Breast epithelium (tissue), 4 donors: ENCODE measurements around the gene FABP3. TPM values are rescaled to one million over a fixed set of nuclear protein-coding genes. Genes with fewer than 3 reads are reported as not detected.

ENCODE experiments used
- DNase-seq, 2 donors: peaks; one replicate each; pipeline ENCODE4 v3.0.0-alpha.2; 2019; ENCODE audit warnings: low spot score in 2 of 2
- H3K27ac ChIP-seq, 2 donors: fragments of 200-600 bp; sonication (generic) in 1 of 2; one replicate each; pipeline ENCODE4 v1.5.1; 2016 to 2019; ENCODE audit warnings: mild to moderate bottlenecking in 1 of 2
- H3K27me3 ChIP-seq, 2 donors: fragments of 200-600 bp; sonication (generic) in 1 of 2; one replicate each; pipeline versions ENCODE4 v1.5.1 to v1.6.0; 2017 to 2019; ENCODE audit warnings: control low read depth in 1 of 2, mild to moderate bottlenecking in 1 of 2
- H3K36me3 ChIP-seq: fragments of 200-600 bp; one replicate; pipeline ENCODE4 v1.5.1; 2019
- H3K4me1 ChIP-seq, 2 donors: fragments of 200-600 bp; sonication (generic); one replicate each; pipeline ENCODE4 v1.5.1; 2016 to 2019; ENCODE audit warnings: control low read depth in 1 of 2
- H3K4me3 ChIP-seq, 3 donors: fragments of 200-600 bp; sonication (generic); 1 replicate in 2 of 3; 2 replicates in 1 of 3; pipeline ENCODE4 v1.5.1; 2016 to 2019; ENCODE audit warnings: mild to moderate bottlenecking in 3 of 3, moderate library complexity in 2 of 3
- H3K9me3 ChIP-seq, 2 donors: fragments of 200-600 bp; sonication (generic) in 1 of 2; one replicate each; pipeline ENCODE4 v1.5.1; 2016 to 2019; ENCODE audit warnings: control low read depth in 1 of 2
- POLR2A ChIP-seq: fragments of 450-650 bp; IDR thresholded peaks from one replicate; pipeline ENCODE4 v1.6.1; 2016; ENCODE audit warnings: antibody characterized with exemption, mild to moderate bottlenecking, moderate library complexity
- POLR2AphosphoS5 ChIP-seq, 3 donors: sonication (generic); formaldehyde crosslinking; IDR thresholded peaks; one replicate each; pipeline ENCODE4 v1.6.1; 2017; ENCODE audit warnings: antibody characterized with exemption in 3 of 3
- intact Hi-C: fragments of 100-400 bp; cut with DNase I; formaldehyde crosslinking; loops from one replicate; pipeline ENCODE4 v1.15.1; 2023; ENCODE audit warnings: low total_unique reads
- total RNA-seq, 3 donors: library from RNA; depleted of rRNA; stranded (reverse); fragments of >200 nt; gene quantifications; one replicate each; pipeline ENCODE4 v1.1.0, GENCODE V29; 2016
- TF ChIP-seq, protein P1 (sequence below), 3 donors: fragments of 450-650 bp; IDR thresholded peaks; one replicate each; pipeline ENCODE4 v1.5.1; 2016 to 2017; ENCODE audit warnings: antibody characterized with exemption in 3 of 3, mild to moderate bottlenecking in 3 of 3, moderate library complexity in 3 of 3

The FABP3 gene
- total RNA-seq, 3 donors from 2014 or later = 7.9 to 15.5 (median 15.0) TPM

DNA sequence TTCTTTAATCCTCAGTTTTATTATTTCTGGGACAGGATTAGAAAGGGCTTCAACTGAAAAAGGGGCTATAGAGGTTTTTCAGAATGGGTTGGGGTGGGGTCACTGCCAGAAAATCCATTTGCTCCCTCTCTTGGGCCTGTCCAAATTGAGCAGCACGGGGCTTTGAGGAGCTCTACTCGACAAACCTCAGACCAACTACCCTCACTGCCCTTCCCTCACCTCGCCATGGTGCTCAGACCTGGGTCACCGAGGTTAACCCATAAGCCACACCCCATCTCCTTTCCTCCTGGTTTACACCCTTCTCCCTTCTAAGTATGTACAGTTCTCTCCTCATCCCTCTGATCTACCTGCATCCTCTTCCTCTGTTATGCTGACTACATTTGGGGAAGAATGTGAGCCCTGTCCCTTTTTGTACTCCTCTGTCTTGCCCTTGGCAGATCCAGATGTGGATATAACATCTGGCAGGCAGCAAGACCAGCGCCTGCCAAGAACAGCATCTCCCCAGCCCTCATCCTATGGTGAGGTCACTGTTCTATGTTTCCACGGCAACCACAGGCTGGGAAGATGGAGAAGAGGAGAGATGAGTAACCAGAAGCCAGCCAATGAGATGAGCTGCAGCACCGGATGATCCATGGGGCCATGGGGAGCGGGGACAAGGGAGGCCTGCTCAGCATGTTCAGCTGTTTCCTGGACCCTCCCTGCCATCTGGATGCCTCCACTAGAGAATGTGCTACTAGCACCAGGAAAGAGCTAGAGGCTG, 3.7 kb upstream of the FABP3 start:
- H3K27me3 ChIP-seq = no peaks in the 10 kb centered on the region
- no peak overlapping the region for H3K4me3 ChIP-seq
- peaks cover 0 to 6% of the 10 kb centered on the region in 2 donors for H3K4me1 ChIP-seq
- TF ChIP-seq, protein P1, sequence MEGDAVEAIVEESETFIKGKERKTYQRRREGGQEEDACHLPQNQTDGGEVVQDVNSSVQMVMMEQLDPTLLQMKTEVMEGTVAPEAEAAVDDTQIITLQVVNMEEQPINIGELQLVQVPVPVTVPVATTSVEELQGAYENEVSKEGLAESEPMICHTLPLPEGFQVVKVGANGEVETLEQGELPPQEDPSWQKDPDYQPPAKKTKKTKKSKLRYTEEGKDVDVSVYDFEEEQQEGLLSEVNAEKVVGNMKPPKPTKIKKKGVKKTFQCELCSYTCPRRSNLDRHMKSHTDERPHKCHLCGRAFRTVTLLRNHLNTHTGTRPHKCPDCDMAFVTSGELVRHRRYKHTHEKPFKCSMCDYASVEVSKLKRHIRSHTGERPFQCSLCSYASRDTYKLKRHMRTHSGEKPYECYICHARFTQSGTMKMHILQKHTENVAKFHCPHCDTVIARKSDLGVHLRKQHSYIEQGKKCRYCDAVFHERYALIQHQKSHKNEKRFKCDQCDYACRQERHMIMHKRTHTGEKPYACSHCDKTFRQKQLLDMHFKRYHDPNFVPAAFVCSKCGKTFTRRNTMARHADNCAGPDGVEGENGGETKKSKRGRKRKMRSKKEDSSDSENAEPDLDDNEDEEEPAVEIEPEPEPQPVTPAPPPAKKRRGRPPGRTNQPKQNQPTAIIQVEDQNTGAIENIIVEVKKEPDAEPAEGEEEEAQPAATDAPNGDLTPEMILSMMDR (IDR thresholded peaks at IDR 0.05) = no peak
- no peak for TF ChIP-seq POLR2A
- no peak for TF ChIP-seq POLR2AphosphoS5 (IDR thresholded peaks at IDR 0.05)
- intact Hi-C loops = no loop called here
- H3K9me3 ChIP-seq = no peaks in the 10 kb centered on the region
- no peak overlapping the region for H3K27ac ChIP-seq
- H3K36me3 ChIP-seq = no peaks in the 10 kb centered on the region
- no peak for DNase-seq

DNA sequence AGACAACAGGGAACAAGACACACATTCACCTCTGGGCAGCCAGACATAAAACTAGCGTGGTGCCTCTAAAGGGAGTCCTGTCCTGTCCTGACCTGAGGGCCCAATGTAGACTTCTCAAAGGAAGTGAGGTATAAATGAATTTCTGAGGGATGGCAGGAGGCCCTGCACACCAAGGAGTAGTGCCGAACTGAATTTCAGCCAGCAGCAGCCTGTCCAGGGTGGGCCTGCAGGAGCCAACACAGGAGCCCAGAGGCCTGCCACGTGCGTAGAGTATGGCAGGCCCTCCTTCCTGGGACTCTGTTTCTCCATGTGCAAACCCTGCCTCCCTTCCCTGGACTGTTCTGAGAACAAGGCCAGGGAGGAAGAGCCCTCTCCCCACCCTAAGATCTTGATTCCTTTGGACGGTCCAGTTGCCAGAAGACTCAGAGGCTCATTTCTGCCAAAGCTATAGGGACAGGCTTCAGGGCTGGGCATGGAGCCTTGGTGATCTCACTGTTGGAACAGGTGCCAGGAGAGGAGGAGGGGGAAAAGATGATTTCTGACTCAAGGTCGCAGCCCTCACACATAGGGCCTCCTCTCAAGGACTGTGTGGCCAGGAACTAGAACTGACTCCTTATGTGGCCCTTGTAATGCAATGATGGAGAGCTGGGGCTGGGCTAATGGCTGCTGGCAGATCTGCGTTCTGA, 1.8 kb upstream of the FABP3 start:
- Histone ChIP-seq H3K27me3 (no peaks in the 10 kb centered on the region), H3K9me3 (no peaks in the 10 kb centered on the region), H3K27ac (peak overlapping the region; percentile 59 to 83), H3K36me3 (no peaks in the 10 kb centered on the region), H3K4me3 (no peak overlapping the region), H3K4me1 (peaks cover 0 to 5% of the 10 kb centered on the region in 2 donors)
- DNase-seq = peak in 1 of 2 donors; percentile 51
- TF ChIP-seq POLR2AphosphoS5 (IDR thresholded peaks at IDR 0.05) (no peak), POLR2A (no peak)
- TF ChIP-seq, protein P1 (IDR thresholded peaks at IDR 0.05) = no peak
- intact Hi-C loops = no loop called here

DNA sequence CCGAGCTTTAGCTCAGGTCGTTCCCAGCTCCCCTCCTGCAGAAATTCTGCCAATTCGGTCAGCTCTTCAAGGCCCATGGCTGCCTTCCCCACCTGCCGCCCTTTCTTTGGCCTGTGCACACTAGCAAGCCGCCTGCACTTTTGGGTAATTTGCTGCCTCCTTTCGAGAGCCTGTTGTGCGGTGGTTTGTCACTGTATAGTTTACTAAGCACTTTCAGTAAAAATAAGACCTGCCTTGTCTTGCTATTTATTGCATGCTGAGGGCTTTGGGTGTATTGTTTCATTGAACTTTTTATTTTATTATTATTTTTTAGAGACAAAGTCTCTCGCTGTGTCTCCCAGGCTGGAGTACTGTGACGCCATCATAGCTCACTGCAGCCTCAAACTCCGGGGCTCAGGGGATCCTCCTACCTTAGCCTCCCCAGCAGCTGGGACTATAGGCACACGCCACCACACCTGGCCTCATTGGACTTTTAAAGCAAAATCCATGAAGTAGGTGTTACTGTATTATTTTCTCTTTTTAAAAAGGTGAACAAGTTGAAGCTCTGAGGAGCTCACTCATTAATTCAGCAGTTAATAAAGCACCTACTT, 1.1 kb upstream of the FABP3 start:
- H3K36me3 ChIP-seq = no peaks in the 10 kb centered on the region
- H3K27me3 ChIP-seq = no peaks in the 10 kb centered on the region
- peak overlapping the region; percentile 83 to 88 for H3K27ac ChIP-seq
- H3K4me3 ChIP-seq = peak overlapping the region; percentile 46 to 71 (median 48)
- DNase-seq = no peak
- TF ChIP-seq, protein P1 (IDR thresholded peaks at IDR 0.05) = no peak
- TF ChIP-seq POLR2A (no peak), POLR2AphosphoS5 (IDR thresholded peaks at IDR 0.05) (no peak)
- intact Hi-C loops = no loop called here
- no peaks in the 10 kb centered on the region for H3K9me3 ChIP-seq
- H3K4me1 ChIP-seq = peaks cover 0 to 5% of the 10 kb centered on the region in 2 donors

DNA sequence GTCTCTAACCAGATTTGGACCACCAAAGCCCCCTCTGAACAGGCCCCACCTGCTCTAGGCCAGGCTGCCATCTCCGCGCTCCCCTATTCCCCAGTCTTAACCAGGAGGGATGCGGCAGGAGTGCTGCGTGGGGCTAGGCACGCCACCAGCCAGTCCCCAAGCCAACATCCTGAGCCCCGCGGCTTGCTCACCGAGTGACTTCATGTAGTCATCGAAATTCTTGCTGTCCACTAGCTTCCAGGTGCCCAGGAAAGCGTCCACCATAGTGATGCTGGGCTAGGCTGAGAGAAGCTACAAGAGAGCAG, 173 bp downstream of the FABP3 start:
- Histone ChIP-seq H3K4me3 (peak overlapping the region; percentile 46 to 71 (median 48)), H3K27ac (peak overlapping the region; percentile 83 to 88), H3K27me3 (no peaks in the 10 kb centered on the region), H3K9me3 (no peaks in the 10 kb centered on the region), H3K36me3 (no peaks in the 10 kb centered on the region), H3K4me1 (peaks cover 0 to 5% of the 10 kb centered on the region in 2 donors)
- DNase-seq = no peak
- TF ChIP-seq, protein P1 (IDR thresholded peaks at IDR 0.05) = no peak
- TF ChIP-seq POLR2AphosphoS5 (IDR thresholded peaks at IDR 0.05) (no peak), POLR2A (no peak)
- intact Hi-C loops = no loop called here

DNA sequence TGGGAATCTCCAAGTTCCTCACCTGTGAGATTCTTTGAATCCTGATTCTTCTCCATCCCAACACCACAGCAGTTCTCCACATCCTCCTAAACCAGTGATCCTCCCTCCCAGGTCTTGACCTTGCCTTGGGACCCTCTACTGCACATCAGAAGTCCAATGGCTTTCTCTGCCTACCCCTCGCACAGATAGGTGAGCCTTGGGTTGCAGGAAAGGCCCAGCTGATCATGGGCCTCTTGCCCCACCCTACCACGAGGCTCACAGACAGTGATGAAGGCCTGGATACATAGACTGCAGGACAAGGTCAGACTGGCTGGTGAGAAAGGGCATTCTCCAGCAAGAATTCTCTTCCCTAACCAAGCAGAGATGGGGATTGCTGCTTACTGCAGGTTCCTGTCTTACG, 825 bp downstream of the FABP3 start:
- no peak for DNase-seq
- no peaks in the 10 kb centered on the region for H3K36me3 ChIP-seq
- H3K4me1 ChIP-seq = peaks cover 0 to 5% of the 10 kb centered on the region in 2 donors
- H3K27ac ChIP-seq = peak overlapping the region in 1 of 2 donors; percentile 88
- intact Hi-C loops = no loop called here
- TF ChIP-seq POLR2A = no peak
- no peak for TF ChIP-seq POLR2AphosphoS5 (IDR thresholded peaks at IDR 0.05)
- TF ChIP-seq, protein P1 (IDR thresholded peaks at IDR 0.05) = no peak
- no peaks in the 10 kb centered on the region for H3K9me3 ChIP-seq
- H3K4me3 ChIP-seq = peak overlapping the region in 1 of 3 donors; percentile 46
- H3K27me3 ChIP-seq = no peaks in the 10 kb centered on the region
